ENCODE measurements around the gene SLC29A1.

DNA sequence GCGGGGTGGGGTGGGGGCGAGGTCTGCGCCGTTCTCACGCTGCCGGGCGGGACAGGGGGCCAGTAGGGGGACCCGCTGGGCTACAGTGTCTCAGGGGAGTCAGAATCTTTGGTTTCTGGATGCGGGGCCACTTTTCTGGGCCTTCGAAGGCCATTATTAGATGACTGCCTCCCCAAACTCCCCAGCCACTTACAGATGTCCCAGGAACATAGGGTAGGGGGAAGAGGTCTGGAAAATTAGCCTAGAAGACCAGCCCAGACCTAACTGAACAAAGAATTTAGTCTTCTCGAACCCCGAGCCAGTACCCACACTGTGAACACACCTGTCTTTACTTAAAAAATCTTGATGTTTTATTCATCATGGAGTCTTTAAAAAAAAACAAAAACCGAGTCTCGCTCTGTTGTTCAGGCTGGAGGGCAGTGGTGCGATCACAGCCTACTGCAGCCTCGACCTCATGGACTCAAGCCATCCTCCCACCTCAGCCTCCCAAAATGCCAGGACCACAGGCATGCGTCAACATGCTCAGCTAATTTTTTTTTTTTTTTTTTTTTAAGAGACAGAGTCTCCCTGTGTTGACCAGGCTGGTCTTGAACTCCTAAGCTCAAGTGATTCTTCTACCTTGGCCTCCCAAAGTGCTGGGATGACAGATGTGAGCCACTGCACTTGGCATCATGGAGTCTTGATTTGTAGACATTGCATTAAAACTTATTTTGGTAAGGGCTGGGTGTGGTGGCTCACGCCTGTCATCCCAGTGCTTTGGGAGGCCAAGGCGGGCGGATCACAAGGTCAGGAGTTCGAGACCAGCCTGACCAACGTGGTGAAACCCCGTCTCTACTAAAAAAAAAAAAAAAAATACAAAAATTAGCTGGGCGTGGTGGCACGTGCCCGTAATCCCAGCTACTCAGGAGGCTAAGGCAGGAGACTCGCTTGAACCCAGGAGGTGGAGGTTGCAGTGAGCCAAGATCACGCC is 3.3 kb upstream of the SLC29A1 start:
- TF ChIP-seq EZH2 (IDR thresholded peaks at IDR 0.05; ENCODE audit: borderline replicate concordance) = no peak
- TF ChIP-seq, protein P1, sequence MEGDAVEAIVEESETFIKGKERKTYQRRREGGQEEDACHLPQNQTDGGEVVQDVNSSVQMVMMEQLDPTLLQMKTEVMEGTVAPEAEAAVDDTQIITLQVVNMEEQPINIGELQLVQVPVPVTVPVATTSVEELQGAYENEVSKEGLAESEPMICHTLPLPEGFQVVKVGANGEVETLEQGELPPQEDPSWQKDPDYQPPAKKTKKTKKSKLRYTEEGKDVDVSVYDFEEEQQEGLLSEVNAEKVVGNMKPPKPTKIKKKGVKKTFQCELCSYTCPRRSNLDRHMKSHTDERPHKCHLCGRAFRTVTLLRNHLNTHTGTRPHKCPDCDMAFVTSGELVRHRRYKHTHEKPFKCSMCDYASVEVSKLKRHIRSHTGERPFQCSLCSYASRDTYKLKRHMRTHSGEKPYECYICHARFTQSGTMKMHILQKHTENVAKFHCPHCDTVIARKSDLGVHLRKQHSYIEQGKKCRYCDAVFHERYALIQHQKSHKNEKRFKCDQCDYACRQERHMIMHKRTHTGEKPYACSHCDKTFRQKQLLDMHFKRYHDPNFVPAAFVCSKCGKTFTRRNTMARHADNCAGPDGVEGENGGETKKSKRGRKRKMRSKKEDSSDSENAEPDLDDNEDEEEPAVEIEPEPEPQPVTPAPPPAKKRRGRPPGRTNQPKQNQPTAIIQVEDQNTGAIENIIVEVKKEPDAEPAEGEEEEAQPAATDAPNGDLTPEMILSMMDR (IDR thresholded peaks at IDR 0.05; ENCODE audit: poor library complexity) = peak; percentile 4
- TF ChIP-seq EZH2phosphoT487 (IDR thresholded peaks at IDR 0.05; ENCODE audit: low read depth, severe bottlenecking, unreplicated experiment) = no peak
